Stimulated activated naive CD8-positive, alpha-beta T cell treated with anti-CD3 and anti-CD28 coated beads, Interleukin-15, Interleukin-2, amounts not matched to agents 100 ng/mL and 50 ng/mL, for 24 hours (primary cell): Measurements from ENCODE around the gene PKP3.
A peak's percentile ranks its signal among the peaks of the same experiment; 100 is the strongest.

Experiments
- H3K27ac Mint-ChIP-seq: one replicate; pipeline ENCODE4 v1.8.0; 2021; ENCODE audit warnings: mild to moderate bottlenecking, mixed read lengths
- H3K27me3 Mint-ChIP-seq: one replicate; pipeline ENCODE4 v1.8.0; 2021; ENCODE audit warnings: mixed read lengths
- H3K36me3 Mint-ChIP-seq: one replicate; pipeline ENCODE4 v1.8.0; 2021; ENCODE audit warnings: low read depth, mixed read lengths
- H3K4me1 Mint-ChIP-seq: one replicate; pipeline ENCODE4 v1.8.0; 2021; ENCODE audit warnings: low read depth, mixed read lengths
- H3K4me3 Mint-ChIP-seq: one replicate; pipeline ENCODE4 v1.8.0; 2021; ENCODE audit warnings: mild to moderate bottlenecking, mixed read lengths
- H3K9me3 Mint-ChIP-seq: one replicate; pipeline ENCODE4 v1.8.0; 2021; ENCODE audit warnings: mixed read lengths

PKP3 gene

DNA sequence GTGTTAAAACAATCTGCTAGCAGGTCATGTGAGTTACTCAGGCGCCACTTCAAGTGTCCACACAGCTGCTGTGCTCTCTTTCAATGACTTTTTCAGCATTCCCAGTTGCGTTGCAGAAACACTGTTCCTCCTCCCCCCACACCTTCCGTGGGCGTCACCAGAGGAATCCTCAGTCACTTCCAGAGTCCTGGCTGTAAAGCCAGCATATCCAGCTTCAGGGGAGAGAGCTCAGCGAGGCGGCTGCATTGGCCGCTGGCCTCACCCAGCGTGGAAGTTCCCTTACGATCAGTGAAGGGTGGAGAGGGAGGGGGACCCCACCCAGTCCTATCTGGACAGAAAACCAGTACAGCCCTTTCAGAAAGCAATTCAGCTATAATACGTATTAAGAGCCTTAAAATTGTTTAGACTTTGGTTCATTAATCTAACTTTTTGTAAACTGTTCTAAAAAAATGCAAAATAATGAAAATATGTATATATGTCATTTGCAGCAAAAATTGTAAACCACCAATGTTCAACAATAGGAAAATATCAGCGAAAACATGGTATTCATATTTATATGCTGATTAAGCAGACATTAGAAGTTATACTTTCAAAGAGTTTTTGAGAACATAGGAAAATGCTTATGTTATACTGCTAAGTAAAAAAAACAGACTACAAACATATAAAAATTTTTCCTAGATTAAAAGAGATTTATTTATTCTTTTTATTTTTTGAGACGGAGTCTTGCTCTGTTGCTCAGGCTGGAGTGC, 50.6 kb downstream of the PKP3 start:
- Mint-ChIP-seq H3K36me3 (no peaks in the 10 kb centered on the region), H3K9me3 (no peaks in the 10 kb centered on the region), H3K27ac (no peak overlapping the region), H3K27me3 (no peaks in the 10 kb centered on the region), H3K4me3 (no peak overlapping the region), H3K4me1 (peaks cover 27% of the 10 kb centered on the region)

DNA sequence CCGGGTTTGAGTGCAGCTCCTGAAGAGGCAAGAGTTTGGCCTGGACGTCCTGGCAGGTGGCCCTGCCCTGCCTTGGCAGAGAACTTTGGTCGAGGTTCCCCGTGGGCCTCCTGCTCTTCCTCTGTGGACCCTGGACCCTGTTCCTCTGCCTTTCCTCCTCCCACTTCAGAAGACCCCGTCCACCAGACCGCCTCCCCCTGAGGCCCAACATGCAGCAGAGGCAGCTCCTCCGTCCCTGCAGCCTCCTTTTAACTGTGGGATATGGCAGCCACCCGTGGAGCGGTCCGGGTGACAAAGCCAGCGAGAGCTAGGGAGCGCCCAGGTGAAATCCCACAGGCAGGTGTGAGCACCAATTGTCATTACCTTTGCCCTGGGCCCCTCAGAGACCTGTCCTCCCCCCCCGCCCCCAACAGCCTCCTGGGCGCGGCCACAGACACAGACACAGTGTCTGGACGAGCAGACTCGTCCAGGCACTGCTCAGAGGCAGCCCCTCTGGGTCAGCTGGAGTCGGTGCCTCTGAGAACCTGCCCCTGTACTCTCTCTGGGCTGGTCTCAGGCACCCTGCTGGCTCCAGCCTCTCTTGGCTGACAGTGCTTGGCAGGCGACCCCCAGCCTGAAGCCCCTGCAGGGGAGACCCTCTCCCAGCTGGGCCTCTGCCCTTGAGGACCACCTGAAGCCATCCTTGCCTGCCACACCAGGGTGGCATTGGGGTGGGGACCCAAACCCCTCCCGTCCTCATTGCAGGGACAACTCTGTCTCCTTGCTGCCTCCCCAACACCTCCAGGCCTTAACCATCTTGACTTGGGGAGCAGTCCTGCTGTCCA, 52.0 kb downstream of the PKP3 start:
- Mint-ChIP-seq H3K36me3 (peaks cover under 1% of the 10 kb centered on the region), H3K4me1 (peaks cover 22% of the 10 kb centered on the region), H3K4me3 (no peak overlapping the region), H3K9me3 (no peaks in the 10 kb centered on the region), H3K27me3 (no peaks in the 10 kb centered on the region), H3K27ac (peak overlapping the region; percentile 65)

DNA sequence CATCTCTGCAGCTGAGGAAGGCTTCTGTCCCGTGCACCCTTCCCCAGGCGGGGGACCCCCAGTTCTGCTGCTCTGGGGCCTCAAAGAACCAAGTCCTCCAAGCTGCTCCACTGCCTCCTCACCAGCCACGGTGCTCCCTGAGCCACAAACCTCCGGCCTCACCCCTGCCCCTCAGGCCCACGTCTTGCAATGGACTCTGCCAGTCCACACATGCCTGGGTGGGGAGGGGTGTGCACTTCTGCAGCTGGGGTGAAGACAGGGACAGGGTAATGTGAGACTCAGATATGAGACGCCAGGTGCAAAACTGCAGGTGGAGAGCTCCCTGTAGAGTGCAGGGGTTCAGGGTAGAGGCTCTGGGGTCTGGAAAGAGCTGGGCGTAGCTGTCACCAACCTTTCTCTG, 52.9 kb downstream of the PKP3 start:
- Mint-ChIP-seq H3K9me3 (no peaks in the 10 kb centered on the region), H3K4me1 (peaks cover 27% of the 10 kb centered on the region), H3K27me3 (no peaks in the 10 kb centered on the region)

DNA sequence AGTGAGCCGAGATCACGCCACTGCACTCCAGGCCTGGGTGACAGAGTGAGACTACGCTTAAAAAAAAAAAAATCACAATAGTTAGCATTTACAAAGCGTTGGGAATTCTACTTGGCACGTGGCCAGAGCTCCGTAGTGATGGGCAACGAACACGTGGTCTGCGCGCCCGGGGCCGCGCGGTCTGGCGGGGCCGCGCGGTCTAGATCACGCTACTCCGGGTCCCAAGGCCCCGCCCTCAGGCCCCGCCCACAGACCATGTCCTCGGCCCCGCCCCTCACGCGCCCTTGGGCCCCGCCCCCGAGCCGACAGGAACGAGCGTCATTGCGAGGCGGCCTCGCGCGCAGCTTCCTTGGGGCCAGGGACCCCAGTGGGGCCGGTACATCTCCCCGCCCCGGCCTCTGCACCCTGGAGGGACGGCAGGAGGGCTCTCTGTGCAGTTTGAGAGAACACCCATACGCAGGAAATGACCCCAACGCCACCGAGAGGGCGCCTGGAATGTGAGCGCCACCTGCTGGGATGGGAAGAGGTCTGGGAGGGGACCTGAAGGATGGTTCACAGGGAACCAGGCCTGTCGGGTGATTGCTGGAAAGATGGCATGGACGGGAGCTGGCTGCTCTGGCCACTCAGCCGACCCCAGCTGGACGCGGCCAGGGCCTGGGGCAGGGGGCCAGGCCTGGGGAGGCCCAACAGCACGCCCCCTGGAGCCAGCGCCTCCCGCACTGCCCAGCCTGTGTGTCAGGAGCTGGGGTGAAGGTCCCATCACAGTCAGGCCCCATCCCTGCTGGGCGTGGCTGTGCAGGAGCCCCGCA, 54.1 kb downstream of the PKP3 start:
- Mint-ChIP-seq H3K4me1 (peaks cover 31% of the 10 kb centered on the region), H3K27me3 (no peaks in the 10 kb centered on the region), H3K4me3 (peak overlapping the region; percentile 90), H3K9me3 (no peaks in the 10 kb centered on the region), H3K36me3 (peaks cover 9% of the 10 kb centered on the region), H3K27ac (peak overlapping the region; percentile 87)

More for the DNA sequence above, 52.9 kb downstream of the PKP3 start:
- Mint-ChIP-seq H3K36me3 (peaks cover 6% of the 10 kb centered on the region), H3K27ac (no peak overlapping the region), H3K4me3 (no peak overlapping the region)

DNA sequence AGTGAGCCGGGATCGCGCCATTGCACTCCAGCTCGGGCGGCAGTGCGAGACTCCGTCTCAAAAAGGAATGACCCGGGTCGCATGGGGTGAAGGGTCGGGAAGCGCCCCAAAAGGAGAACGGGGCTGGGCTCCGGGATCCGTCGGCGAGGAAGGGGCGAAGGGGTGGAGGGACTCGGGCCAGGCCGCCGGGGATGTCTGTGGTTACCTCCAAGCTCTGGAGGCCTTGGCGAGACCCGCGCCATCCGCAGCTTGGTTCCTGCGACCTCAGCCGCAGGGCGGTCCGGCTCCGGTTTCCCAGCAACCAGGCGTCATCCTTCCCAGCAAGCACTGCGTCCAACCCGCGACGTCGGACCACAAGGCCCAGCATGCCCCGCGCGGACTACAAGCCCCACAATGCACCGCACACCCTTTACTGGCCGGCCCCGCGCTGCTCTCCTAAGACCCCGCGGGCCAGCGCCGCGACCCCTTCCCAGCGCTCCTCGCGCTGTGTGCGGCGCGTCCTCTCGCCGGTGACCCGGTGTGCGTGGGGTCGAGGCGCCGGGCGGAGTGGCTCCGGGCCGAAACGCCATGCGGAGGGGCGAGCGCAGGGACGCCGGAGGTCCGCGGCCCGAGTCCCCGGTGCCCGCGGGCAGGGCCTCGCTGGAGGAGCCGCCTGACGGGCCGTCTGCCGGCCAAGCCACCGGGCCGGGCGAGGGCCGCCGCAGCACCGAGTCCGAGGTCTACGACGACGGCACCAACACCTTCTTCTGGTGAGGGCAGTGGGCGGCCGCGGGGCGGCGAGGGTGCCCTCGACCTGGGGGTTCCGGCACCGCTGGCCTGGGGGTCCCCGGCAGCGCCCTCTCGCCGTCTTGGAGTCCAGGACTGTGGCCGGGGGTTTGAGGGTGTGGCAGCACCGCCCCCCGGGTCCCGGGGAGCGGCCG, 56.1 kb downstream of the PKP3 start, which contains the start of gene PTDSS2:
Gene PTDSS2 (plus strand): TSS at position 391 of the 920 bp plus-strand sequence. CDS start 177 bp downstream, at position 568.
- Mint-ChIP-seq H3K27ac (peak within 1 kb of the TSS; percentile 94), H3K4me1 (peaks cover 31% of the 10 kb centered on the region), H3K4me3 (peak within 1 kb of the TSS; percentile 98), H3K27me3 (no peaks in the 10 kb centered on the region), H3K9me3 (no peaks in the 10 kb centered on the region), H3K36me3 (peaks cover 18% of the 10 kb centered on the region)

DNA sequence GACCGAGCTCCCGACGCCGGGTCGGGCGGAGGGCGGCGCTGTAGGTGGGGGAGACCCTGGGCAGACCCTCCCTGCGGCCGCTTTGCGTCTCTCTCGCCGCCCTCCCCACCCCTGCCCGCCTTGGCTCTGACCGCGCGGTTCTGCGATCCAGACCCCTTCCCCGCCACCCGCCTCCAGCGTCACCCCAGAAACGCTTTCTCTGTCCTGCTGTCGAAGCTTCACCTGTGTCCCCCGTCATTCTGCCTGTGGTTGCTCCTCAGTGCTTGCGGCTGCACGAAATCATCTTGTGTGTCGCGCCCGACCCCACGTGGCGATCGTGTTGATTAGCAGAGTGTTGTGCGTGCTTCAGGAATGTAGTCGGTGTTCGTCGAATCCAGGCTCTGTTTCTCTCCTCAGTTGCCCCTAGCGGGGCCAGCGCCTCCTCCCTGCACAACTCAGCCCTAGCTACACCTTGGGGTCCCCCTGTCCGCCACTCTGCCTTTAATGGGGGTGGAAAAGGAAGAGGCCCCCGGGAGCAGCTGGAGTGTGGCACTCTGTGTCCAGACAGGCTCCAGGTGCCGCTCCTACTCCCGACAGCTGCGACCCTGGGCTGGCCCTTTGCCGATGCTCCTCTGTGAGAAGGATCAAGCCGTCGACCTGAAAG, 56.9 kb downstream of the PKP3 start:
- peak overlapping the region; percentile 98 for H3K4me3 Mint-ChIP-seq
- peak overlapping the region; percentile 94 for H3K27ac Mint-ChIP-seq
- no peaks in the 10 kb centered on the region for H3K9me3 Mint-ChIP-seq
- no peaks in the 10 kb centered on the region for H3K27me3 Mint-ChIP-seq
- peaks cover 36% of the 10 kb centered on the region for H3K4me1 Mint-ChIP-seq
- peaks cover 18% of the 10 kb centered on the region for H3K36me3 Mint-ChIP-seq

DNA sequence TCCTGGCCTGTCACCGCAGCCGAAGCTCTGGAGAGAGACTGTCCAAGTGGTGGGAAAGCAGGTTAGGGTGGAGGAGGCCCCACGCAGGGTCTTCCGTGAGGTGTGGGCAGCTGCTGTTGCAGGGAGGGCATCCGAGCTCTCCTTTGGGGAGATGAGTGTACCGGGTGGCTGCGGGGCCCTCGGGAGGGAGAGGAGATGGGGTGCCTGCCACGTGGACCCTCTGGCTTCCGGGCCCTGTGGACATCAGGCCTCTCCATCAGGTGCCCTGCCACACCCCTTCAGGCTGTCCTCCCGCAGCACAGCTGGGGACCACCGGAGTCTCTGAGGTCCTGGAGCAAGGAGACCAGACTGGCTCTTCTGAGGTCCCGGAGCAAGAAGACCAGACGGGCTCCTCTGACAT, 57.7 kb downstream of the PKP3 start:
- H3K4me1 Mint-ChIP-seq, result peaks cover 44% of the 10 kb centered on the region
- H3K27ac Mint-ChIP-seq, result peak overlapping the region; percentile 94
- H3K9me3 Mint-ChIP-seq, result no peaks in the 10 kb centered on the region
- peak overlapping the region; percentile 98 for H3K4me3 Mint-ChIP-seq
- H3K27me3 Mint-ChIP-seq, result no peaks in the 10 kb centered on the region
- peaks cover 19% of the 10 kb centered on the region for H3K36me3 Mint-ChIP-seq

DNA sequence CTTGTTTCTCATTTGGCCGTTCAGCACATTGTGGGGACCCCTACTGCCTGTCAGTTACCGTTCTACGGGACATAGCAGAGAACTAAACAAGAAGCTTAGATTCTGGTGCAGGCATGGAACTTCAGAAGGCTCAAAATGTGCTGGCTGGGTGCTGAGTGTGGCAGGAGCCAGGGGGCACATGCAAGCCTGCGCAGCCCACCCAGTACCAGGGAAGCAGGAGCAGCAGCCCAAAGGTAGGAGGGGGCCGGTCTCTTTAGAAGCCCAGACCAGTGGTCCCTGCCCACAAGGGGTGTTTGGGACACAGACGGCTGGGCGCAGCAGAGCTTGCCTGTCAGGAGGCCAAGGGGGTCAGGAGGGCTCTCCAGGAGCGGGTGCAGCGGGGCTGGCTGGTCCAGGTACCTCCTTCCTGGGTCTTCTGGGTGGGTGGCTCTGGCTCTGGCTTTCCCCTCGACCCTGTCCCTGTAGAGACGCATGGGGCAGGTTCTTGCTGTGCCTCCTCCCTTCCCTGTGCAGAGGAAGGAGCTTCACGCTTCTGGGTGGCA, 58.3 kb downstream of the PKP3 start:
- Mint-ChIP-seq H3K27ac (no peak overlapping the region), H3K4me3 (no peak overlapping the region)

DNA sequence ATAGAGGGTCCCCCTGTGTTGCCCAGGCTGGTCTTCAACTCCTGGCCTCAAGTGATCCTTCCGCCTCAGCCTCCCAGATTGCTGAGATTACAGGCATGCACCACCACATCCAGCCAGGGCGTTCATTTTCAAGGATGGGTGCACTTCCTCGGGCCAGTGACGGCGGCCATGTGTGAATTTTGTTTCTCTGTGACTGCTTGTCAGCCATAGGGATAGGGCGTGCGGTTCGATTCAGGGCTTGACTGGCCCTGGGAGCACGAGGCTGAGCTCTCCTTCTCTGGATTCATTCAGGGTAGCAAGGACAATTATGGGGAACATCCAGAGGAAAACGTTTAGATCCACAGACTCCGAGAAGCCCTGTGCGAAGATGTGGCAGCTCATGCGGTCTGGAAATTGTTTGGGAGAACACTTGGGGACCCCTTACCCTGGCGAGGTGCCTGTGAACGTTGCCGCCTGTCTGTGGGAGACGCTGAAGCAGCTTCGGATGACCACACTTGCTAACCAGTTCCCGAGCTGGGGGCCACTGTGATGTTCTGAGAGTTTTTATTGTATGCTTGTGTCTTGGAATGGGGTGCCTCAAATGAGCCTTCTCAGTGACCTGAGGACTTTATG, 59.0 kb downstream of the PKP3 start:
- H3K36me3 Mint-ChIP-seq, result peaks cover 27% of the 10 kb centered on the region
- H3K4me3 Mint-ChIP-seq, result no peak overlapping the region
- H3K9me3 Mint-ChIP-seq, result no peaks in the 10 kb centered on the region
- no peaks in the 10 kb centered on the region for H3K27me3 Mint-ChIP-seq
- H3K4me1 Mint-ChIP-seq, result peaks cover 56% of the 10 kb centered on the region
- no peak overlapping the region for H3K27ac Mint-ChIP-seq

More for the DNA sequence above, 58.3 kb downstream of the PKP3 start:
- Mint-ChIP-seq H3K4me1 (peaks cover 49% of the 10 kb centered on the region), H3K36me3 (peaks cover 24% of the 10 kb centered on the region), H3K27me3 (no peaks in the 10 kb centered on the region), H3K9me3 (no peaks in the 10 kb centered on the region)

DNA sequence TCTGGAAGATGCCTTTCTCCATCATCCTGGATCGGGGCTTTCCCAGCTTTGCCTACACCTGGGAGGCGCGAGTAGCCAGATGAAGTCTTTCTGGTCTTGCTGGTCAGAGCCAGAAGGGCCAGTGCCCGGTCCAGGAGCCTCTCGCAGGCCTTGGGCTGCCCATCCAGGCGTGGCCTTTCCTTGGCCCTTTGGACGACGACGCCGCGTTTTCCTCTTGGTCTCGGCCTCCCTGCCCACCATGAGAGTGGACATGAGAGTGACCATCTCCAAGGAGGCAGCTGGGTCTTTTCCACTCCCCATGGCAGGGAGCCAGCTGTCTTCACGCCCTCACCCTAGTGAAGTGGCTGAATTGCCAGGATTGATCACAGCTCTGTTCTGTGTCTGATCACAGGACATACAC, 59.6 kb downstream of the PKP3 start:
- no peaks in the 10 kb centered on the region for H3K27me3 Mint-ChIP-seq
- H3K36me3 Mint-ChIP-seq, result peaks cover 27% of the 10 kb centered on the region
- peaks cover 53% of the 10 kb centered on the region for H3K4me1 Mint-ChIP-seq
- no peak overlapping the region for H3K4me3 Mint-ChIP-seq
- no peaks in the 10 kb centered on the region for H3K9me3 Mint-ChIP-seq
- no peak overlapping the region for H3K27ac Mint-ChIP-seq

DNA sequence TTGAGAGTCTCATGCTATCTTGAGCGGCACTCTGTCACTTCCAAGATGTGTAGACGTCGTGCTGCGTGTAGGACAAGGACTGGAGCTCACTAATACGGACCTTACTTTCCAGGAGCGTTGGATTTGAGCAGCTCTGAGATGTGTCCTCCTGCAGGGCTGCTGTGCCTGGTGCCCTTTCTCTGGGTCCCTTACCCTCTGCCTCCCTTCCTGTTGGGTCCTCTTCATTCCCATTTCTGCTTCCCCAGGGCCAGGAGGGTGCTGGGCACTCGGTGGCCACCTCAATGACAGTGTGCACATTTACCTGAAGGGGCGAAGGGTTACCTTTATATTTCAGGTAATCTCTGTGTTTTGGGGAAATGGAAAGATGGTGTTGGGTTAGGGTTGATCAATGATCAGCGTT, 60.0 kb downstream of the PKP3 start:
- no peaks in the 10 kb centered on the region for H3K9me3 Mint-ChIP-seq
- H3K27me3 Mint-ChIP-seq, result no peaks in the 10 kb centered on the region
- H3K36me3 Mint-ChIP-seq, result peaks cover 27% of the 10 kb centered on the region
- H3K4me1 Mint-ChIP-seq, result peaks cover 48% of the 10 kb centered on the region
- H3K27ac Mint-ChIP-seq, result no peak overlapping the region
- no peak overlapping the region for H3K4me3 Mint-ChIP-seq
